Measurements from ENCODE around the gene MRPL30. TPM values are rescaled to one million over a fixed set of nuclear protein-coding genes. Genes with fewer than 3 reads are reported as not detected.

Gene MRPL30
- total RNA-seq, 1 experiment from 2014 or later, result 28.7 TPM

GRCh38 chr2:99171377-99172140, 9.4 kb upstream of the MRPL30 start:
- ChIA-PET CTCF (no interaction called here), POLR2A (no interaction called here)
- no peaks in the 10 kb centered on the region for H3K27me3 Mint-ChIP-seq (ENCODE audit: low read depth)
- H3K9me3 Mint-ChIP-seq, result no peaks in the 10 kb centered on the region
- ATAC-seq (no peak), DNase-seq (ENCODE audit: low spot score) (no peak)
- no peaks in the 10 kb centered on the region for H3K4me1 Mint-ChIP-seq
- H3K27ac Mint-ChIP-seq, result no peak overlapping the region
- TF ChIP-seq, protein P1, sequence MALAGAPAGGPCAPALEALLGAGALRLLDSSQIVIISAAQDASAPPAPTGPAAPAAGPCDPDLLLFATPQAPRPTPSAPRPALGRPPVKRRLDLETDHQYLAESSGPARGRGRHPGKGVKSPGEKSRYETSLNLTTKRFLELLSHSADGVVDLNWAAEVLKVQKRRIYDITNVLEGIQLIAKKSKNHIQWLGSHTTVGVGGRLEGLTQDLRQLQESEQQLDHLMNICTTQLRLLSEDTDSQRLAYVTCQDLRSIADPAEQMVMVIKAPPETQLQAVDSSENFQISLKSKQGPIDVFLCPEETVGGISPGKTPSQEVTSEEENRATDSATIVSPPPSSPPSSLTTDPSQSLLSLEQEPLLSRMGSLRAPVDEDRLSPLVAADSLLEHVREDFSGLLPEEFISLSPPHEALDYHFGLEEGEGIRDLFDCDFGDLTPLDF (CRISPR knock-in tag; IDR thresholded peaks at IDR 0.05), result no peak
- no peak for TF ChIP-seq ATF6 (CRISPR knock-in tag; IDR thresholded peaks at IDR 0.05)
- no peak for TF ChIP-seq CREM (CRISPR knock-in tag; IDR thresholded peaks at IDR 0.05)
- TF ChIP-seq, protein P2, sequence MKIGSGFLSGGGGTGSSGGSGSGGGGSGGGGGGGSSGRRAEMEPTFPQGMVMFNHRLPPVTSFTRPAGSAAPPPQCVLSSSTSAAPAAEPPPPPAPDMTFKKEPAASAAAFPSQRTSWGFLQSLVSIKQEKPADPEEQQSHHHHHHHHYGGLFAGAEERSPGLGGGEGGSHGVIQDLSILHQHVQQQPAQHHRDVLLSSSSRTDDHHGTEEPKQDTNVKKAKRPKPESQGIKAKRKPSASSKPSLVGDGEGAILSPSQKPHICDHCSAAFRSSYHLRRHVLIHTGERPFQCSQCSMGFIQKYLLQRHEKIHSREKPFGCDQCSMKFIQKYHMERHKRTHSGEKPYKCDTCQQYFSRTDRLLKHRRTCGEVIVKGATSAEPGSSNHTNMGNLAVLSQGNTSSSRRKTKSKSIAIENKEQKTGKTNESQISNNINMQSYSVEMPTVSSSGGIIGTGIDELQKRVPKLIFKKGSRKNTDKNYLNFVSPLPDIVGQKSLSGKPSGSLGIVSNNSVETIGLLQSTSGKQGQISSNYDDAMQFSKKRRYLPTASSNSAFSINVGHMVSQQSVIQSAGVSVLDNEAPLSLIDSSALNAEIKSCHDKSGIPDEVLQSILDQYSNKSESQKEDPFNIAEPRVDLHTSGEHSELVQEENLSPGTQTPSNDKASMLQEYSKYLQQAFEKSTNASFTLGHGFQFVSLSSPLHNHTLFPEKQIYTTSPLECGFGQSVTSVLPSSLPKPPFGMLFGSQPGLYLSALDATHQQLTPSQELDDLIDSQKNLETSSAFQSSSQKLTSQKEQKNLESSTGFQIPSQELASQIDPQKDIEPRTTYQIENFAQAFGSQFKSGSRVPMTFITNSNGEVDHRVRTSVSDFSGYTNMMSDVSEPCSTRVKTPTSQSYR (CRISPR knock-in tag; IDR thresholded peaks at IDR 0.05), result no peak
- no peak for TF ChIP-seq FOXJ3 (CRISPR knock-in tag; IDR thresholded peaks at IDR 0.05; ENCODE audit: borderline replicate concordance)
- no peak for TF ChIP-seq RELA (CRISPR knock-in tag; IDR thresholded peaks at IDR 0.05; ENCODE audit: borderline replicate concordance)
- no peak for TF ChIP-seq PRDM15 (CRISPR knock-in tag; IDR thresholded peaks at IDR 0.05)
- TF ChIP-seq TEAD4 (CRISPR knock-in tag; IDR thresholded peaks at IDR 0.05), result no peak
- TF ChIP-seq, protein P3, sequence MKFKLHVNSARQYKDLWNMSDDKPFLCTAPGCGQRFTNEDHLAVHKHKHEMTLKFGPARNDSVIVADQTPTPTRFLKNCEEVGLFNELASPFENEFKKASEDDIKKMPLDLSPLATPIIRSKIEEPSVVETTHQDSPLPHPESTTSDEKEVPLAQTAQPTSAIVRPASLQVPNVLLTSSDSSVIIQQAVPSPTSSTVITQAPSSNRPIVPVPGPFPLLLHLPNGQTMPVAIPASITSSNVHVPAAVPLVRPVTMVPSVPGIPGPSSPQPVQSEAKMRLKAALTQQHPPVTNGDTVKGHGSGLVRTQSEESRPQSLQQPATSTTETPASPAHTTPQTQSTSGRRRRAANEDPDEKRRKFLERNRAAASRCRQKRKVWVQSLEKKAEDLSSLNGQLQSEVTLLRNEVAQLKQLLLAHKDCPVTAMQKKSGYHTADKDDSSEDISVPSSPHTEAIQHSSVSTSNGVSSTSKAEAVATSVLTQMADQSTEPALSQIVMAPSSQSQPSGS (CRISPR knock-in tag; IDR thresholded peaks at IDR 0.05; ENCODE audit: borderline replicate concordance, low read depth), result no peak
- TF ChIP-seq ZNF396 (CRISPR knock-in tag; IDR thresholded peaks at IDR 0.05; ENCODE audit: borderline replicate concordance), result no peak
- H3K4me3 Mint-ChIP-seq, result no peak overlapping the region
- H3K36me3 Mint-ChIP-seq, result peaks cover 23% of the 10 kb centered on the region

DNA sequence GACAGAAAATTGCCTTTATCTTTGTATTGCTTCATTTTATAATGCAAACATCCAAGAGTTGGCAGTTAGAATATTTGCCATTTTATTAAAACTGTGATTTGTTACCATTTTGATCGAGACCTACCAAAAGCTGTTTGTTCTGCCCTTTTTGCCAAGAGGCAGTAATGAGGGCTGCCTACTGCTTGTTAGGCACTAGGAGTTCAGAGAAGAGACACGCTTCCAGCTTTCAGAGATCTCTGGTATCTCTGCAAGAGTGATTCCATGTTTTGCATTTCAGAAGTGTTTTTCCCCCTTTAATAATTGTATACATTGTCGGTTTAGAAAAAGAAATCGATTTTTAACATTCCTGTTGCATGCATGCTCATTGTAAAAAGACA, 628 bp downstream of the MRPL30 start:
- no peaks in the 10 kb centered on the region for H3K27me3 Mint-ChIP-seq (ENCODE audit: low read depth)
- ChIA-PET POLR2A (interaction anchor here (0.7 to 2.8 kb wide), 4 partner anchors 22 to 155 kb away, joined by 3 to 9 read pairs (median 4); partner anchors contain the start of gene TXNDC9), CTCF (interaction anchor here (0.8 to 2.2 kb wide), 4 partner anchors 9 to 309 kb away, joined by 3 to 6 read pairs (median 4); no protein-coding TSS in a partner anchor)
- H3K36me3 Mint-ChIP-seq, result peaks cover 4% of the 10 kb centered on the region; the same call in 1 of the 2 replicates
- ATAC-seq, result no peak
- H3K27ac Mint-ChIP-seq, result peak overlapping the region; percentile 99
- DNase-seq (ENCODE audit: low spot score), result no peak
- peak overlapping the region; percentile 99 for H3K4me3 Mint-ChIP-seq
- H3K4me1 Mint-ChIP-seq, result peaks cover 22% of the 10 kb centered on the region
- H3K9me3 Mint-ChIP-seq, result 0 out of 2 replicates have a peak, but pooled peaks cover 5% of the 10 kb centered on the region
- TF ChIP-seq USF2 (CRISPR knock-in tag; IDR thresholded peaks at IDR 0.05) (no peak), RELA (CRISPR knock-in tag; IDR thresholded peaks at IDR 0.05; ENCODE audit: borderline replicate concordance) (no peak), NR3C1 (CRISPR knock-in tag; conservative IDR thresholded peaks at IDR 0.05; ENCODE audit: low read depth) (no peak), FOXK1 (CRISPR knock-in tag; IDR thresholded peaks at IDR 0.05) (no peak), ZNF219 (CRISPR knock-in tag; IDR thresholded peaks at IDR 0.05; ENCODE audit: borderline replicate concordance) (no peak), CTCF (IDR thresholded peaks at IDR 0.05) (no peak)
- TF ChIP-seq, protein P3 (CRISPR knock-in tag; IDR thresholded peaks at IDR 0.05; ENCODE audit: borderline replicate concordance, low read depth), result no peak
